HG03064 (cell line): ENCODE data around the gene HOXD1.

Experiments used
- ATAC-seq: cut with Tn5 transposase; IDR thresholded peaks from one replicate; pipeline ENCODE4 v1.9.1; 2021; ENCODE audit warnings: low read depth; ENCODE audit not compliant: unreplicated experiment

Gene HOXD1

DNA sequence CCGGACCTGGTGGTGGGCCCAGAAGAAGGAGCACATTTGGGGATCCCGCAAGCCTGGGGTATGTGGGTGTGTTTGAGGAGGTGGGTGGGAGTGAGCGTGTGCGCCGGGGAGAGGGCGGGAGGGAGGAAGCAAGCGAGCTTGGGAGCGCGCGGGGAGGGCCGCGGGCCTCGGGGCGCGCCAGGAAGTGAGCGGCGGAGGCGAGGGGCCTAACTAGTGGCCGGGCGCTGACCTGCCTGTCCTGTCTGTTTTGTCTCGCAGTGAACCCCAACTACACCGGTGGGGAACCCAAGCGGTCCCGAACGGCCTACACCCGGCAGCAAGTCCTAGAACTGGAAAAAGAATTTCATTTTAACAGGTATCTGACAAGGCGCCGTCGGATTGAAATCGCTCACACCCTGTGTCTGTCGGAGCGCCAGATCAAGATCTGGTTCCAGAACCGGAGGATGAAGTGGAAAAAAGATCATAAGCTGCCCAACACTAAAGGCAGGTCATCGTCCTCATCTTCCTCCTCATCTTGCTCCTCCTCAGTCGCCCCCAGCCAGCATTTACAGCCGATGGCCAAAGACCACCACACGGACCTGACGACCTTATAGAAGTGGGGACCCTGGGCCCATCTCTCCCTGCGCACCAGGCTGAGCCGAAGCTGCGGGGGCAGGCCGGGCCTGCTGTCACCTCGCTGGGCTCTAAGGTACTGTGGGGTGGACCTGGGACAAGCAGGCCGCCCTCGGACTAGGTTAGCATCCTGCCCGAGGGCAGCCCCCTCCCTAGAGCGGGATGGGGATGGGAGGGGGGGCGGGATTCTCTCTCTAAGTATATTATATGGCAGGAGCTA is 35.9 kb upstream of the HOXD1 start:
- ATAC-seq = no peak

GRCh38 chr2:176154576-176155252 is 33.8 kb upstream of the HOXD1 start:
- ATAC-seq = no peak

GRCh38 chr2:176155356-176156044 is 33.0 kb upstream of the HOXD1 start:
- ATAC-seq = no peak

DNA sequence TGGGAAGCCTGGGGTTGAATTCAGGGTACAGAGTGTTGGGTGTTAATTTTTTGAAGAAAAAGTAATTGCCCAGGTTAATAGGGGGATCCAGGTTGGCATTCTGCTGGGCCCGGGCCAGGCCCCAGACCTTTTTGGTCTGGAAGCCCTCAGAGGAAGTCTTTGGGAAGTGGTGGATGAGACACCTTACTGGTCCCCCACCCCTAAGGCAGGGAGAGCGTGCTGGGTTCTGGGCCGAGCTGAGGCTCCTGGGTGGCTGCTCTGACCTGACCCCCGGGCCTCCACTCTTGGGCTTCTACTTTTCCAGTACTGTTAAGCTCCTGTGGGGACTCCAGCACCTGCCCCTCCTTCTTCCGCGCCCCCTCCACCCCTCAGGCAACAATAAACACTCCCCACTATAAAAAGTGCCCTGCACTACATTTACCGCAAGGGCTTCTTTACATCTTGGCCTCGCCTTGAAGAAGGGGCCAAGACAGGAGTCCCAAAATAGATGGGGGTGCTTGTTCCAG is 32.1 kb upstream of the HOXD1 start:
- ATAC-seq = no peak

DNA sequence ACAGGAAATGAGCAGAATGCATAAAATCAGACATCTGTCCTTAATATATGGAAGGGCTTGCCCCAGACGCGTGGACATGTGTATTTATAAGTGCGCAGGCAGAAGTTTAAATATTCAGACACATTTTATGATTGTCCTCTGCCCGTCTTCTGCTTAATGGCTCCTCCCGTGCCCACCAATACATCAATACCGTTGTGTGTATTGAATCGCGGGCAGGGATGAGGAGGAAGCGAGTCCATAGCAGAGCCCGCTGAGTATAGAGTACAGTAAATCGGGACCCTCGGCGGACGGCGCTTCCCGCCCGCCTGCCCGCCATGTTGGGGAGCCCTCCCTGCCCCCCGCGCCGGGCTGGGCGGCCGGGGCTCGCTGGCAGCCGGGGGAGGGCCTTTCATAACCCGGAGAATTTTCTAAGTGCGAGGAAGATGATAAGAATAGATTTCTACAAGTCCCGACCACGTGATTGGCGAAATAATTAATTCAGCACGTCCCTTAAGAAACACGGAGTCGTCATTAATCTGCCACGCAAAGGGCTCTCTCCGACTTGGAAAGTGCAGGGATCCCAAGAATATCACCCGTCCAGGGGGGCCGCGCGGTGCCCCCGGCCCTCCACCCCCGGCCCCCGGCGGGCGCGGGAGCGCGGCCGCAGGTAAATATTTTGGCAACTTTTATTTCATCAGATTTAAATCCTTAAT is 31.5 kb upstream of the HOXD1 start, which contains the start of gene HOXD3:
Gene HOXD3 (plus strand): TSS at position 501 of the 692 bp plus-strand sequence. CDS start 11,808 bp downstream, outside the sequence.
- ATAC-seq = no peak

DNA sequence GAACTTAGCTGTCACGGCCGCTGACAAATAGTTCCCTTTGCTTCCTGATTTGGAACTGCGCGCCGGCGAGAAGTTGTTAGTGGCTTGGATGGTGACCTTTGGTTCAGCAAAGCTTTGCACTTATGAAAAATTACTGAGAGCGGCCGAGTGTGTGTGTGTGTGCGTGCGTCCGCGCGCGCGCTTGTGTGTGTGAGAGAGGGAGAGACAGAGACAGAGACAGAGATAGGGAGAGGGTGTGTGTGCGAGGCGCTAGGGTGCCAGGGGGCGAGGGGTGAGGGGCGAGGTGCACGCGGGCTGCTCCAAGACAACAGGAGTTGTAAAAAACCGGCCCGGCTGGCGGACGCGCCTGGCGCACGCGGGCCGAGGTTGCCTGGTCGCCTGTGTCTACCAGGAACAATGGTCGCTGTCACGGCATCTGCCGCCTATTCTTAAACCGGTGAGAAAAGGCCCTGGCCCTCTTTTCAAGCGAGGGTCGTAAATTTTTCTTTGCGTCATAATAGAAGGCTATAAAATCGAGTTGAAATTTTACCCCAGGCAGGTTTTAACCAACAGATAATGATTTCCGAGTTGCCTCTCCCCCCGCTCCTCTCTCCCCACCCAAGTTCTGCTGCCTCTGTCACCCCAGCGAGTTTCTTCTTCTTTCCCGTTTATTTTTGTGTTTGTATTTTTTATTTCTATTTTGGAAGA is 30.8 kb upstream of the HOXD1 start:
- ATAC-seq = no peak

GRCh38 chr2:176158186-176158591 is 30.3 kb upstream of the HOXD1 start:
- ATAC-seq = no peak

- ATAC-seq = no peak
Measured at GRCh38 chr2:176158855-176159662, 29.4 kb upstream of the HOXD1 start.

GRCh38 chr2:176159663-176160250 is 28.7 kb upstream of the HOXD1 start:
- no peak for ATAC-seq

GRCh38 chr2:176160251-176160985 is 28.1 kb upstream of the HOXD1 start:
- ATAC-seq = no peak

- no peak for ATAC-seq
Measured at GRCh38 chr2:176160986-176161824, 27.3 kb upstream of the HOXD1 start.

DNA sequence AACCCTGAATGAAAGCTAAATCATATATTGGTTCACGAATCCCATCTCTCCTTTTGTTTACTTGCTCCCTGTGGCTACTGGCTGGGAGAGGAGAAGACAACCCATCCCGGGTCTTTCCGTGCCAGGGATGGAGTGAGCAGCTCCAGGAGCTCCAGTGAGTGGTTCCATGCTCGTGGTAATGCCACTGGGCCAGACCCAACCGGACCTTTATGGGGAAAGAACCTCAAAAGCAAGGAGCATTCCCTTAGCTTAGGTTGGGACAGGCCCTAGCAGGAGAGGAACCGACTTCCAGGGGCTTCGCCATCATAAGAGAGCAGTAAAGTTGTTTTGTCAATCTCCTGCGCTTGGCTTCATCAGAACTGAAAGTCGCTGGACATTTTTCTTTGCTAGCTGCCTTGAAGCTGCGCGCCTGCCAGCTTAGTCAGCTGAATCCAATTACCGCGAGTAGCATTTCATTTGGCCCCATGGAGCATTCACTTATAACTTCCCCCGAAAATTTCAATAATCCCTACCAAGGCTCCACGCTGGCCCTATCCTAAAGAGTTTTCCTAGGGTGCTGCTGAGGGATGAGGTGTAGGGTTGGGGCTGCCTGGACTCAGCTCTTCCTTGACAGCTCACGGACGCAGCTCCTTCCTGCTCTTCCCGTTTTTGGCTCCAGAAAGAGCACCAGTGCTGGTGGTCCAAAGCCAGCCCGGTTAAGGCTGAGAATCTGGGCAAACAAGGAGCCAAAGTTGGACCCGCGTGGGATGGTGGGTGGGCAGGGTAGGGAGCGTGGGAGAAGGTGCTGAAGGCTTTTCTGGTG is 26.4 kb upstream of the HOXD1 start:
- ATAC-seq = no peak

DNA sequence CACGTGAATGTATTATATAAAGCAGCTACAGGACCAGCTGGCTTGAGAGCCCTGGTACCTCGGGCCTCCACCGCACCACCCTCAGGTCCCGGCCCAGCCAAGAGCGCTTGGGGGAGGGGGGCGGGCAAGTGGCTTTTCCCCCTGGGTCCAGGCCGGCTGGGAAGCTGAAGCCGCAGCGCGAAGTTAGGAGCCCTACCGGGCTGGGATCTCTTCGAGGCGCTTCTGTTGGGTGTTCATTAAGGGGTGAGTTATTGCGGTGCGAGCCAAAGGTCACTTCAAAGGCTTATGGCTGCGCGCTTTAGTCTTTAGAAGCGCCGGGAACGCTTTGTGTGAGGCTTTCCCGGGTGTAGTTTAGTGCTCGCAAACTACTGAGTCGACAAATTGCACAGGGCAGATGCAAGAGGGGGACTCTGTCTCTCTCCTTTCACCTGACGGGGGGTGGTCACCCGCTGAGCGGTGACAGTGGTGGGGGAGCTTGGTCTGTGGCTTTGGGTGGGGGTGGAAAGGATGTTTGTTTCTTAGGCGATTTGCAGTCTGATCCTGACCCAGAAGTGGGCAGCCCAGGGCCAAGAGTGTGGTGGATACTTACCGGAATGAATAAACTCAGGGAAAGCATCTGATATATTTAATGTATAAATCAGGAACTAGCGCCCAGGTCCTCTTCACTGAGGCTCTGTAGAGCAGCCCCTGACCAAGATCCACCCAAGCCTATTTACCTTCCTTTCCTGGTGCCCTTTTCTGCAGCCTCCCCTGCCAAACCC is 25.4 kb upstream of the HOXD1 start:
- no peak for ATAC-seq

- no peak for ATAC-seq
Measured at GRCh38 chr2:176163672-176164056, 24.8 kb upstream of the HOXD1 start.

DNA sequence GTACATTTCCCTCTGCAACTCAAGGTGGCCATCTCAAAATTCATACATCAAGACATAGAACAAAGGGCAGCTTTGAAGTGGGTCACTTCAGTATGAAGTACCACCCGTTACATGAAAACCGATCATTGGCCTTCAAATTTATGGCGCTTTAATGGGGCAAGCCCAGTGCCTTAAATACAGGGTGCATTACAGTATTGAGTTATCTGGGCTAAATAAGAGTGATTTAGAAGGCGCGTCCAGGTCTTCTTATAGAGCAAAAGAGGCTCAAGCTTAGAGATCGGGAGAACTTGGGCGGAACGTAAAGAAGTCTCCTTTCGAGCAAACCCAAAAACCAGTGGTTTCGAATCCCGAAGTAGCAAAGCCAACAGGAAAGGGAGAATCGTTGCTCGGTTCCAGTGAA is 24.3 kb upstream of the HOXD1 start:
- no peak for ATAC-seq
